K562 (cell line): ENCODE results near the gene ROBO1. TPM values are rescaled to one million over a fixed set of nuclear protein-coding genes. Genes with fewer than 3 reads are reported as not detected.

Source experiments
- CCNT2 ChIP-seq: IDR thresholded peaks from 2 replicates; pipeline ENCODE4 v1.6.1; 2011; ENCODE audit warnings: borderline replicate concordance, low read depth, mild to moderate bottlenecking, moderate library complexity, mixed read lengths, low read length; ENCODE audit not compliant: insufficient read length; ENCODE audit errors: extremely low read depth
- ETS1 ChIP-seq: conservative IDR thresholded peaks from 2 replicates; pipeline ENCODE4 v1.6.1; 2011; ENCODE audit warnings: low read depth, mild to moderate bottlenecking, low read length; ENCODE audit not compliant: control insufficient read depth
- EWSR1 ChIP-seq: fragments of 450-650 bp; IDR thresholded peaks from 2 replicates; pipeline ENCODE4 v1.6.1; 2018; ENCODE audit warnings: borderline replicate concordance, mild to moderate bottlenecking, low read depth, moderate library complexity; ENCODE audit not compliant: partially characterized antibody
- KHSRP ChIP-seq: fragments of 450-650 bp; IDR thresholded peaks from 2 replicates; pipeline ENCODE4 v1.6.1; 2017
- NFIX ChIP-seq: fragments of 250-450 bp; sonication (Bioruptor Pico); IDR thresholded peaks from 2 replicates; pipeline ENCODE4 v1.4.0; 2020; ENCODE audit warnings: low read depth, mild to moderate bottlenecking, moderate library complexity
- OTX1 ChIP-seq: fragments of 450-650 bp; formaldehyde crosslinking; IDR thresholded peaks from 2 replicates; pipeline ENCODE4 v1.4.0; 2022; ENCODE audit warnings: mild to moderate bottlenecking
- POLR2H ChIP-seq: IDR thresholded peaks from 2 replicates; pipeline ENCODE4 v1.6.1; 2016; ENCODE audit warnings: missing genetic modification characterization, low read depth, mild to moderate bottlenecking, control low read depth, missing compliant biosample characterization, moderate library complexity
- RNF2 ChIP-seq: sonication (generic); IDR thresholded peaks from 2 replicates; pipeline ENCODE4 v1.6.1; 2016
- RNF219 ChIP-seq: fragments of 250-450 bp; sonication (Bioruptor Pico); IDR thresholded peaks from 2 replicates; pipeline ENCODE4 v1.5.0; 2022; ENCODE audit warnings: mild to moderate bottlenecking
- TAF7 ChIP-seq: fragments of 450-650 bp; IDR thresholded peaks from 2 replicates; pipeline ENCODE4 v1.6.1; 2016; ENCODE audit warnings: missing genetic modification characterization, missing compliant biosample characterization
- ZBTB5 ChIP-seq: fragments of 450-650 bp; IDR thresholded peaks from 2 replicates; pipeline ENCODE4 v1.6.1; 2017; ENCODE audit warnings: antibody characterized with exemption
- ZNF197 ChIP-seq: fragments of 200-800 bp; sonication (Bioruptor generic); IDR thresholded peaks from 2 replicates; pipeline ENCODE4 v1.6.1; 2016; ENCODE audit warnings: low read depth, missing genetic modification characterization, missing compliant biosample characterization
- polyA plus RNA-seq, 8 experiments: library from polyadenylated mRNA; depleted of rRNA in 4 of 8; stranded (reverse) in 5 of 8; unstranded in 3 of 8; fragments of >200 nt; fragmentation: Nextera tagmentation in 2 of 8; fragmentation: Illumina TruSeq in 1 of 8; extraction: Ambion mirVana in 2 of 8; extraction: Trizol in 1 of 8; gene quantifications; 2 replicates each; pipeline versions ENCODE4 v1.2.1 to v1.2.3, GENCODE V29; 2011 to 2014; ENCODE audit warnings: inconsistent platforms in 1 of 8, missing spikeins in 1 of 8
- total RNA-seq, 7 experiments: library from RNA; depleted of rRNA in 6 of 7; stranded (reverse); fragments of >200 nt in 6 of 7; fragmentation: Illumina TruSeq in 2 of 7; extraction: Trizol in 2 of 7; gene quantifications; 2 replicates each; pipeline versions ENCODE4 v1.2.1 to v1.2.3, GENCODE V29; 2011 to 2021; ENCODE audit warnings: low replicate concordance in 1 of 7

The ROBO1 gene
- total and polyA plus RNA-seq, 9 of the 15 experiments (the other 6 are each of a cell fraction or from before 2014, with no cell fraction given) = 0.01 to 0.53 (median 0.17) TPM; not detected in 5

GRCh38 chr3:79085171-79085570 lies 682.6 kb downstream of the ROBO1 start (continued):
- TF ChIP-seq ZBTB5 (no peak), EWSR1 (no peak), RNF2 (no peak), NFIX (CRISPR knock-in tag) (no peak), CCNT2 (no peak), RNF219 (CRISPR knock-in tag) (no peak), ETS1 (no peak), ZNF197 (CRISPR knock-in tag) (no peak), KHSRP (no peak), OTX1 (no peak), TAF7 (tag) (no peak), POLR2H (no peak)
